MM.1S (cell line): ENCODE results near the gene BANP.
"Not testable (repeated sequence)": the region's sequence is repeated elsewhere in the genome, so short reads cannot be mapped to it uniquely, and the experiment has no call there.

Experiments
- DNase-seq: peaks from one replicate; pipeline ENCODE4 v3.0.0-alpha.2; 2015
- H2AFZ ChIP-seq: fragments of 300-600 bp; sonication (generic); 2 replicates; pipeline ENCODE4 v1.6.0; 2016; ENCODE audit warnings: antibody characterized with exemption, low read length
- H3F3A ChIP-seq: fragments of 300-600 bp; sonication (generic); 2 replicates; pipeline ENCODE4 v1.6.1; 2016; ENCODE audit warnings: mild to moderate bottlenecking, antibody characterized with exemption, low read length, moderate library complexity, mixed read lengths; ENCODE audit not compliant: insufficient read depth
- H3K27ac ChIP-seq: fragments of 300-600 bp; sonication (generic); 2 replicates; pipeline ENCODE4 v1.5.1; 2016; ENCODE audit warnings: mild to moderate bottlenecking, low read length
- H3K27me3 ChIP-seq: fragments of 300-600 bp; sonication (generic); replicated peaks from 2 replicates; pipeline ENCODE4 v1.6.0; 2016; ENCODE audit warnings: low read length; ENCODE audit not compliant: insufficient read depth
- H3K36me3 ChIP-seq: fragments of 300-600 bp; sonication (generic); replicated peaks from 2 replicates; pipeline ENCODE4 v1.6.1; 2016; ENCODE audit warnings: mild to moderate bottlenecking, low read length, mixed read lengths; ENCODE audit not compliant: insufficient read depth
- H3K4me1 ChIP-seq: fragments of 300-600 bp; sonication (generic); 2 replicates; pipeline ENCODE4 v1.6.1; 2016; ENCODE audit warnings: low read length, mixed read lengths
- H3K4me2 ChIP-seq: fragments of 300-600 bp; sonication (generic); 2 replicates; pipeline ENCODE4 v1.6.0; 2016; ENCODE audit warnings: low read depth, low read length
- H3K4me3 ChIP-seq: fragments of 300-600 bp; sonication (generic); 2 replicates; pipeline ENCODE4 v1.5.1; 2016; ENCODE audit warnings: low read length, mixed read lengths
- H3K79me2 ChIP-seq: fragments of 300-600 bp; sonication (generic); 2 replicates; pipeline ENCODE4 v1.6.1; 2016; ENCODE audit warnings: mixed run types, low read length, mixed read lengths
- H3K9ac ChIP-seq: fragments of 300-600 bp; sonication (generic); 2 replicates; pipeline ENCODE4 v1.6.1; 2016; ENCODE audit warnings: low read length, mixed read lengths
- H3K9me2 ChIP-seq: fragments of 300-600 bp; sonication (generic); replicated peaks from 2 replicates; pipeline ENCODE4 v1.6.1; 2016; ENCODE audit warnings: mild to moderate bottlenecking, low read length, mixed read lengths; ENCODE audit not compliant: insufficient read depth
- H3K9me3 ChIP-seq: fragments of 300-600 bp; sonication (generic); replicated peaks from 2 replicates; pipeline ENCODE4 v1.6.1; 2016; ENCODE audit warnings: mild to moderate bottlenecking, low read length, mixed read lengths; ENCODE audit not compliant: insufficient read depth
- H4K20me1 ChIP-seq: fragments of 300-600 bp; sonication (generic); 2 replicates; pipeline ENCODE4 v1.6.1; 2016; ENCODE audit warnings: mild to moderate bottlenecking, low read length, moderate library complexity, mixed read lengths; ENCODE audit not compliant: insufficient read depth
- EZH2 ChIP-seq: fragments of 300-600 bp; sonication (generic); optimal IDR thresholded peaks from 2 replicates; pipeline ENCODE3; 2017; ENCODE audit warnings: low read depth, mild to moderate bottlenecking, antibody characterized with exemption, low read length, mixed read lengths
- EZH2phosphoT487 ChIP-seq: fragments of 300-600 bp; sonication (generic); IDR thresholded peaks from 2 replicates; pipeline ENCODE4 v1.6.1; 2018; ENCODE audit warnings: antibody characterized with exemption, low read length
- TF ChIP-seq, protein P1 (sequence below): fragments of 300-600 bp; sonication (generic); IDR thresholded peaks from 2 replicates; pipeline ENCODE4 v1.5.1; 2016; ENCODE audit warnings: antibody characterized with exemption, low read length, mixed read lengths

The BANP gene

DNA sequence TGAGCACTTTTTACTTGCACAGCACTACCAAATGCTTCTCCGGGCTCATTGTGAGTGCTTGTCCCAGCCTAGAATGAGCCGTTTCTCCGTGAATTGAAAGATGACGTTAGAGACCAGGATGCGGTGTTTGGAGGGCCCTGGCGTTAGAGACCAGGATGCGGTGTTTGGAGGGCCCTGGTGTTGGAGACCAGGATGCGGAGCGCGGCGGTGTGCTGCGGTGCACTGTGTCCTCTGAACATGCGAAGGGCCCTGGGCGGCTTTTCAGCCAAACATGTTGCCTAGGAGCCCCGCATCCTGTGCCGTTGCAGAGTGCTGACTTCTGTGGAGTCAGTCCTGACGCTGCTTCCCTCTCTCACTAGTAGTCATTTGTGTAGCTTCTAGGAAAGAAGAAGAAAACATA lies 42.7 kb downstream of the BANP start:
- Histone ChIP-seq H3K27ac (no peak overlapping the region), H3K4me1 (no peaks in the 10 kb centered on the region), H3K9me2 (no peaks in the 10 kb centered on the region), H2AFZ (no peak overlapping the region), H3K4me3 (no peak overlapping the region), H4K20me1 (no peaks in the 10 kb centered on the region), H3K27me3 (no peaks in the 10 kb centered on the region), H3K79me2 (peaks cover 15% of the 10 kb centered on the region), H3K4me2 (no peak overlapping the region), H3K36me3 (no peaks in the 10 kb centered on the region), H3K9me3 (no peaks in the 10 kb centered on the region), H3F3A (no peaks in the 10 kb centered on the region), H3K9ac (no peak overlapping the region)
- no peak for DNase-seq
- TF ChIP-seq, protein P1, sequence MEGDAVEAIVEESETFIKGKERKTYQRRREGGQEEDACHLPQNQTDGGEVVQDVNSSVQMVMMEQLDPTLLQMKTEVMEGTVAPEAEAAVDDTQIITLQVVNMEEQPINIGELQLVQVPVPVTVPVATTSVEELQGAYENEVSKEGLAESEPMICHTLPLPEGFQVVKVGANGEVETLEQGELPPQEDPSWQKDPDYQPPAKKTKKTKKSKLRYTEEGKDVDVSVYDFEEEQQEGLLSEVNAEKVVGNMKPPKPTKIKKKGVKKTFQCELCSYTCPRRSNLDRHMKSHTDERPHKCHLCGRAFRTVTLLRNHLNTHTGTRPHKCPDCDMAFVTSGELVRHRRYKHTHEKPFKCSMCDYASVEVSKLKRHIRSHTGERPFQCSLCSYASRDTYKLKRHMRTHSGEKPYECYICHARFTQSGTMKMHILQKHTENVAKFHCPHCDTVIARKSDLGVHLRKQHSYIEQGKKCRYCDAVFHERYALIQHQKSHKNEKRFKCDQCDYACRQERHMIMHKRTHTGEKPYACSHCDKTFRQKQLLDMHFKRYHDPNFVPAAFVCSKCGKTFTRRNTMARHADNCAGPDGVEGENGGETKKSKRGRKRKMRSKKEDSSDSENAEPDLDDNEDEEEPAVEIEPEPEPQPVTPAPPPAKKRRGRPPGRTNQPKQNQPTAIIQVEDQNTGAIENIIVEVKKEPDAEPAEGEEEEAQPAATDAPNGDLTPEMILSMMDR = no peak
- no peak for TF ChIP-seq EZH2phosphoT487
- no peak for TF ChIP-seq EZH2

- Histone ChIP-seq H3K9me2 (no peaks in the 10 kb centered on the region), H3K9me3 (no peaks in the 10 kb centered on the region), H3K9ac (no peak overlapping the region), H2AFZ (no peak overlapping the region), H3K36me3 (no peaks in the 10 kb centered on the region), H3K4me2 (no peak overlapping the region), H3F3A (no peaks in the 10 kb centered on the region), H3K4me3 (no peak overlapping the region), H3K27me3 (no peaks in the 10 kb centered on the region), H3K27ac (no peak overlapping the region), H3K4me1 (no peaks in the 10 kb centered on the region), H4K20me1 (no peaks in the 10 kb centered on the region), H3K79me2 (peaks cover 15% of the 10 kb centered on the region)
- TF ChIP-seq EZH2 (no peak), EZH2phosphoT487 (no peak)
- TF ChIP-seq, protein P1 = no peak
- no peak for DNase-seq
These were observed 44.4 kb downstream of the BANP start for GRCh38 chr16:87995644-87996043.

GRCh38 chr16:87996962-87997880 lies 46.0 kb downstream of the BANP start:
- H3K79me2 ChIP-seq = peaks cover 17% of the 10 kb centered on the region
- no peak overlapping the region for H3K27ac ChIP-seq
- H2AFZ ChIP-seq = no peak overlapping the region
- H3K27me3 ChIP-seq = no peaks in the 10 kb centered on the region
- H3K9ac ChIP-seq = no peak overlapping the region
- no peak overlapping the region for H3K4me3 ChIP-seq
- H3K9me2 ChIP-seq = no peaks in the 10 kb centered on the region
- no peaks in the 10 kb centered on the region for H3K9me3 ChIP-seq
- H3F3A ChIP-seq = no peaks in the 10 kb centered on the region
- no peaks in the 10 kb centered on the region for H3K36me3 ChIP-seq
- no peaks in the 10 kb centered on the region for H3K4me1 ChIP-seq
- TF ChIP-seq EZH2 (no peak), EZH2phosphoT487 (no peak)
- TF ChIP-seq, protein P1 = no peak
- H4K20me1 ChIP-seq = no peaks in the 10 kb centered on the region
- no peak for DNase-seq
- no peak overlapping the region for H3K4me2 ChIP-seq

- H3K79me2 ChIP-seq = peaks cover 19% of the 10 kb centered on the region
- H3K9me3 ChIP-seq, H3K9me2 ChIP-seq, DNase-seq, H3F3A ChIP-seq, H3K27ac ChIP-seq, H4K20me1 ChIP-seq, H3K4me3 ChIP-seq, H2AFZ ChIP-seq, H3K27me3 ChIP-seq, H3K36me3 ChIP-seq, H3K4me2 ChIP-seq, H3K4me1 ChIP-seq, H3K9ac ChIP-seq: not testable (repeated sequence)
These were observed 47.1 kb downstream of the BANP start for GRCh38 chr16:87998184-87998793.

- DNase-seq, H3K9ac ChIP-seq, H3F3A ChIP-seq, H3K9me3 ChIP-seq, H3K4me3 ChIP-seq, H3K36me3 ChIP-seq, H3K27ac ChIP-seq, H3K9me2 ChIP-seq, H2AFZ ChIP-seq, H3K4me1 ChIP-seq, H3K4me2 ChIP-seq, H3K27me3 ChIP-seq, H4K20me1 ChIP-seq: not testable (repeated sequence)
- peaks cover 19% of the 10 kb centered on the region for H3K79me2 ChIP-seq
These were observed 47.8 kb downstream of the BANP start for GRCh38 chr16:87998992-87999391.
